22Rv1 (cell line): ENCODE measurements around the gene STMND1.

ENCODE experiments used
- H3K27ac ChIP-seq: fragments of 450-650 bp; 2 replicates; pipeline ENCODE4 v1.5.1; 2017
- CTCF ChIP-seq: fragments of 450-650 bp; IDR thresholded peaks from 2 replicates; pipeline ENCODE4 v1.5.1; 2017; ENCODE audit warnings: mild to moderate bottlenecking
- ZFX ChIP-seq: fragments of 450-650 bp; IDR thresholded peaks from 2 replicates; pipeline ENCODE4 v1.6.1; 2017; ENCODE audit warnings: antibody characterized with exemption, borderline replicate concordance

Gene STMND1

DNA sequence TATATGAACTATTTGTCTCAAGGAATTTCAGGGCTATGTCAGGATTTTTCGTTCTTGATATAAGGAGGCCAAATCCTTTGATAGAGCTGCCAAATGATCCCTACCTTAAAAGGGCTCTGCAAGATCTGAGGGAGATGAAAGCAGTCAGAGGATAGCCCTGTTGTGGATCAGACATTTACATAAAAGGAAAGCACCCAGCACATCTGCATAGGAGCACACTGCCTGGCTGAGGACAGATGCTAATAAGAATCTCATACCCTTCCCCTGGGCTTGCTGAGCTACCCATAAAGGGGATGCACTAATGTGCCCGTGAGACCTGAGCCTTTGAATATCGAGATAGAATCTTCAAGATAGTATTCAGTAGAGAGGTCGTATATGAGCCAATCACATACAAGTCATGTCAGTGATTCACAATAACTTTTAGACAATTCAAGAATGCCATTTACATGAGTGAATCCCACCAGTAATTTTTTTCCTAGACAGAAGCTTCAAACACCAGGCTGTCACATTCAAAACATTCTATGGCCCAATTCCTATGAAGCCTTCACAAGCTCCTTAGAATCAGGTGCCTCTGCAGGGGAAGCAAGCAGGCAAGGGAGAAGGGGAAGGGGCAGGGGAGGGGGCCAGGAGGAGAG is 71.1 kb downstream of the STMND1 start:
- no peak for TF ChIP-seq ZFX
- no peak for TF ChIP-seq CTCF
- H3K27ac ChIP-seq: no peak overlapping the region

DNA sequence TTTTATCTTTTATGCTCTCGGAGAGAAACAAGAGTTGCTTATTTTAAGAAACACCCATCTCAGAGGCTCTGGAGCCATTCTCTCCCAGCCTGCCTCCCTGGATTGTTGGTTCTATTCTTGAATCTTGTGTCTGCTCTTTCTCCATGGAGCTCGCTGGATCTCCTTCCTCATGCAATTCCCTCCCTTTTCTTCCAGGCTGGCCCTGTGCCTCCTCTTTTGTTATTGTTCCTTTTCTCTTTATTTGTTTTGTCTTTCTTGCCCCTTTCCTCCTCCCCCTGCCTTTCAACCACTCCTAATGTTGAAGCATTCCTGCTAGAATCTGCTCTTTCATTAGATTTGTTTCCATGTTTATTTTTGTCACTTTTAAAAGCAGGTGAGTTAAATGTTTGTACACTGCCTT is 76.5 kb downstream of the STMND1 start:
- H3K27ac ChIP-seq: no peak overlapping the region
- TF ChIP-seq ZFX: no peak
- TF ChIP-seq CTCF: no peak

GRCh38 chr6:17178754-17179529 is 77.1 kb downstream of the STMND1 start:
- TF ChIP-seq CTCF: no peak
- no peak for TF ChIP-seq ZFX
- no peak overlapping the region for H3K27ac ChIP-seq

GRCh38 chr6:17179530-17180073 is 77.8 kb downstream of the STMND1 start:
- no peak overlapping the region for H3K27ac ChIP-seq
- no peak for TF ChIP-seq ZFX
- no peak for TF ChIP-seq CTCF
